ENCODE results near the gene FYB2.
"Not testable (repeated sequence)": the region's sequence is repeated elsewhere in the genome, so short reads cannot be mapped to it uniquely, and the experiment has no call there.

Gene FYB2

DNA sequence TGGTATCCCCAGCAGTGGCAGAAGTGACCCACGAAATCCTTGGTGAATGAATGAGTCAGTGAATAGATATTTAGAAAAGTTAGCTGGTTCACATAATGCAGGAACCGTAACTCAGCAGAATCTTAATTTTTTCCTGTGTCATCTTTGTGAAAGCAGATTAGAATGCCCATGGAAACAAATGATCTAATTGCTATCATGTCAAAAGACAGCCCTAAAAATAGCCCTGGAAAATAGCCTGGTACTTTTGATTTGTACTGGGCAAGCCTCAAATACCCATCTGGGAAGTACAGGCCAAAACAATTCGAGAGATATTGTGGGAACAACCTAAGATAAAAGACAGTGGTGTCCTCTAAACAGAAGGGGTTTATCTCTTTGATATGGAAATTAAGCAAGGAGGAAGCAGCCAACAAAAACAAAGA is 21.1 kb downstream of the FYB2 start:
- DNase-seq (ENCODE audit: low spot score in 2 of 2), result no peak
- Histone ChIP-seq H3K4me1 (no peaks in the 10 kb centered on the region), H3K9me3 (no peaks in the 10 kb centered on the region), H3K27me3 (ENCODE audit: low read depth) (peaks cover 3% of the 10 kb centered on the region; the same call in 1 of the 2 replicates), H3K4me3 (no peak overlapping the region), H3K36me3 (replicated peaks) (no peaks in the 10 kb centered on the region)
- in situ Hi-C loops (cut with MboI; ENCODE audit: low sequenced_read_pairs), result no loop called here

DNA sequence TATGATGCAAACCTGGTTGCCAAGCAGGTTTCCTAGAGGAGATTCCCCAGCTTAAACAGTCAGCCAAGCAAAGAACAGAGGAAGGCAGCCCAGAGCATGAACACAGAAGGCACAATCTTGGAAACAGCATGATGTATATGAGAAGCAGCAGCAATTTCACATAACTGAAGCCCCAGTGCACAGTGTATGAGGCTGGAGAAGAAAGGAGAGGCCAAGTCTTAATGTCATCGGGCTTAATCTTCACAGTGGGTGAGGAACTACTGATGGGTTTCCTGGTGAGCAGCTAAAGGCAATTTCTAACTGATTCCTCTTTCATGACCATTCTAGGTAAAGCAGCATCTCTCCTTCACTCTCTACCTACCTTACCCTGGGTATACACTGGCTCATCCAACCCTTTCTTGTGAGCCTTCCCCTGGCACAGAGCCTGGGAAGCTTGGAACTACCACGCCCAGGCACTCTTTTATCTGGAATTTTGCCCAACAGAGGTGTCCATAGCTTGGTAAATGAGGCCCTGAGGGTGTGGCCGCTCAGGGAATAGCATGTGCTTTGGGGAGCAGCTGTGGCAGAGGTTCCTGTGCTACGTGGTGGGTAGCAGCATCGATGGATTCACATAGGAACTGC is 22.0 kb downstream of the FYB2 start:
- Histone ChIP-seq H3K4me1 (no peaks in the 10 kb centered on the region), H3K27me3 (ENCODE audit: low read depth) (no peaks in the 10 kb centered on the region), H3K9me3 (no peaks in the 10 kb centered on the region), H3K36me3 (replicated peaks) (no peaks in the 10 kb centered on the region), H3K4me3 (no peak overlapping the region)
- DNase-seq (ENCODE audit: low spot score in 2 of 2), result no peak
- in situ Hi-C loops (cut with MboI; ENCODE audit: low sequenced_read_pairs), result no loop called here

DNA sequence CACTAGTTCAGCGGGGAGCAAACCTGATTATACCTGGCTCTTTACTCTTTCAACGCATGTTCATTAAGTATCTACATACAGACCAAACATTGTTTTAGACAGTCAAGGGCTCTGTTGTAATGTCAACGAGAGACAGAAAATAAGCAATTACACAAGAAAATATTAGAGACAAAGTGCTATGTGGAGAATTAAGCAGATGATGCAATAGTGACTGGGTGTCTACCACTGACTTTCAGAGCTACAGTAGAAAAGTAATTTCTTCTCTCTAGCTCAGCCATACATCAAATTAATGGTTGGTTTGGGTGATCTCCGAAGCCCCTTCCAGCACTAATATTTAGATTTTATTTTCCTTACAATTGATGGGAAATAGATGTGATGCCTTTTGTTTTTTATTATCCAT is 23.3 kb downstream of the FYB2 start:
- no peaks in the 10 kb centered on the region for H3K9me3 ChIP-seq
- no peaks in the 10 kb centered on the region for H3K36me3 ChIP-seq (replicated peaks)
- in situ Hi-C loops (cut with MboI; ENCODE audit: low sequenced_read_pairs), result no loop called here
- H3K4me1 ChIP-seq, result no peaks in the 10 kb centered on the region
- no peak overlapping the region for H3K4me3 ChIP-seq
- no peaks in the 10 kb centered on the region for H3K27me3 ChIP-seq (ENCODE audit: low read depth)
- no peak for DNase-seq (ENCODE audit: low spot score in 2 of 2)

DNA sequence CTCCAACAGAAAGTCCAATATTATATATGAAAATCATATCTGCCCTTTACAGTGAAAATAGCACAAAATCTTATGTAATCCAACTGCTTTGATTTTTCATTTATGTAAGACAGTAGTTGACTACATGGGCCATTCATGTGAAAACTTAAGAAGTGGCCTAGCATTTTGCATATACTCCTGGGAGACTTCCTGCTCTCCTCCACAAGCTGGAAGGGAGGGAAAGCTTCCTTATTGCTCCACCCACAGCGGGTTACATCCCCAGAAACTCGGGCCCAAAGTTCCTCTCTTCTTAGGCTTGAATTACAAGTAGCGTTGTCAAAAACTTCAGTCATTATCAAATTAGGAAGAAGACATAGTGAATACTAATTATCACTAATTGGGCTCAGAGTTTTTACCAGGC is 29.2 kb downstream of the FYB2 start:
- in situ Hi-C loops (cut with MboI; ENCODE audit: low sequenced_read_pairs), result no loop called here

DNA sequence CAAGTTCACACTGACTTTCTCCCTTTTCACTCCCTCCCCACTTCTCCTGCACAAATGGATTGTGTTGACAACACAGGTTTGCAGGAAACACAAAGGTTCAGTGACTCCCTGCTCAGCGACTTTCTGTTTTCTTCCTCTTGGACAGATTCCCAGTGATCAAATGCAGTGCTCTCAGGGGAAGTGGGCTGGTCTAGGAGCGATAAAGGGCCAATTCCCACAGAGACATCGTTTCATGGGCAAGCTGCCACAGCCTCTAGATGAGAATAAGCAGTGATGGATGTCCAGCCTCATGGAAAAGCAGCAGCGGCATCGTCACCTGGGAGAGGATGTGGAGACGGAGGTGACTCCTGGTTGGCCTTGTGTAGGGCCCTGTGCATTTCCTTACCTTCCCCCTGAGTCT is 30.6 kb downstream of the FYB2 start:
- Histone ChIP-seq H3K36me3 (replicated peaks) (no peaks in the 10 kb centered on the region), H3K27me3 (ENCODE audit: low read depth) (no peaks in the 10 kb centered on the region), H3K9me3 (no peaks in the 10 kb centered on the region), H3K4me1 (no peaks in the 10 kb centered on the region), H3K4me3 (no peak overlapping the region)
- DNase-seq (ENCODE audit: low spot score in 2 of 2), result no peak
- in situ Hi-C loops (cut with MboI; ENCODE audit: low sequenced_read_pairs), result no loop called here

More for the DNA sequence above, 29.2 kb downstream of the FYB2 start:
- Histone ChIP-seq H3K36me3 (replicated peaks) (no peaks in the 10 kb centered on the region), H3K4me3 (no peak overlapping the region), H3K4me1 (no peaks in the 10 kb centered on the region), H3K9me3 (no peaks in the 10 kb centered on the region), H3K27me3 (ENCODE audit: low read depth) (no peaks in the 10 kb centered on the region)
- no peak for DNase-seq (ENCODE audit: low spot score in 2 of 2)

DNA sequence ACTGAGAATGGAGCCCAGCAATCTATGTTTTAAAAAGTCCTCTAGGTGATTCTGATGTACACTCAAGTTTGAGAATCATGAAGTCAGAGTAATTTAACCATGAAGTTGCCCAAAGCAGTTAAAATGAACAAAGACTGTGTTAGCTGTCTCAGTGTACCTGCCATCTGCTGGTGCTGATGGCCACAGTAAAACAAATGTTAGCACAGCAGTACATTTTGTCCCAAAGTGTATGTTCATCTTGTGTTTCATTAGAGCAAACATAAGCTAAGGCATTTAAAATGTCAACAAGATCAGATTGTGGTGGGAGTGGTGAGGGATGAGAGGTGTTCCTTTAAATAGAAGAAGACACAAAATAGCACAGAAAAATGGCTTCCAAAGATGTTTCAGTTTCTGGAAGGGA is 31.1 kb downstream of the FYB2 start:
- Histone ChIP-seq H3K4me1 (no peaks in the 10 kb centered on the region), H3K9me3 (no peaks in the 10 kb centered on the region), H3K36me3 (replicated peaks) (no peaks in the 10 kb centered on the region), H3K4me3 (no peak overlapping the region), H3K27me3 (ENCODE audit: low read depth) (no peaks in the 10 kb centered on the region)
- in situ Hi-C loops (cut with MboI; ENCODE audit: low sequenced_read_pairs), result no loop called here
- DNase-seq (ENCODE audit: low spot score in 2 of 2), result no peak

DNA sequence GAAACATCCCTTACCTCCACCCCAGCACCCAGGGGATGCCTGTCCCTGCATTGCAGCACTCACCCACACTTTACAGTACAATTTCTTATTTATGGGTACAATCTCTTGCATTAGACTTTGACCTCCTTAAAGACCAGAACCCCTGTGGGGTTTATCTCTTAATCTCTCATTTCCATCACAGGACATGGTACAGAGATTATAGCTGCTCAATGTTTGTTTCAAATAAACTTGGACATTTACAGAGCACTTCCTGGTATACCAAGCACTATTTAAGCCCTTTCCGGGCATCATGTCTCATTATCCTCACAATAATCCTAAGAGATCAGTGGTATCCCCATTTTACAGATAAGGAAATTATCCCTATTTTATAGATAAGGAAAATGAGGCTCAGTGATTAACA is 31.9 kb downstream of the FYB2 start:
- Histone ChIP-seq H3K9me3 (no peaks in the 10 kb centered on the region), H3K4me3 (no peak overlapping the region), H3K36me3 (replicated peaks) (no peaks in the 10 kb centered on the region), H3K4me1 (no peaks in the 10 kb centered on the region), H3K27me3 (ENCODE audit: low read depth) (no peaks in the 10 kb centered on the region)
- DNase-seq (ENCODE audit: low spot score in 2 of 2), result no peak
- in situ Hi-C loops (cut with MboI; ENCODE audit: low sequenced_read_pairs), result no loop called here

DNA sequence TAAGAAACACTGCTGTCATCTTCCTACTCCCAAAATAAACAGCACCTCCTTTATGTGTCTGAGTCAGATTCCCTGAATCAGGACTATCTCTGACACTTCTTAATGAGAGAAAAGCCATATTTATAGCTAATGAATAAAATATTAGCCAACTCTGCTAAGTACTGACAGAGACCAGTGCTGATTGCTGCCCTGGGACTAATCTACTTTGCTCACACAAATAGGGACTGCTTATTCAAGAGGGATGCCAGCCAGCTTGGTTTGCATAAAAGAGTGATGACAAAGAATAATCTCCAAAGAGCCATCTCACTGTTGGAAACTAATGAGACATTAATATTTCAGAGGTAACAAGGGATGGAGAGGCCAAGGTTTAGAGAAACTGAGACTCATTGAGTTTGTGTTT is 36.4 kb downstream of the FYB2 start:
- no peaks in the 10 kb centered on the region for H3K4me1 ChIP-seq
- H3K36me3 ChIP-seq (replicated peaks), result no peaks in the 10 kb centered on the region
- no peak overlapping the region for H3K4me3 ChIP-seq
- in situ Hi-C loops (cut with MboI; ENCODE audit: low sequenced_read_pairs), result no loop called here
- H3K27me3 ChIP-seq (ENCODE audit: low read depth), result 0 out of 2 replicates have a peak, but pooled peaks cover 2% of the 10 kb centered on the region
- H3K9me3 ChIP-seq, result no peaks in the 10 kb centered on the region
- no peak for DNase-seq (ENCODE audit: low spot score in 2 of 2)

DNA sequence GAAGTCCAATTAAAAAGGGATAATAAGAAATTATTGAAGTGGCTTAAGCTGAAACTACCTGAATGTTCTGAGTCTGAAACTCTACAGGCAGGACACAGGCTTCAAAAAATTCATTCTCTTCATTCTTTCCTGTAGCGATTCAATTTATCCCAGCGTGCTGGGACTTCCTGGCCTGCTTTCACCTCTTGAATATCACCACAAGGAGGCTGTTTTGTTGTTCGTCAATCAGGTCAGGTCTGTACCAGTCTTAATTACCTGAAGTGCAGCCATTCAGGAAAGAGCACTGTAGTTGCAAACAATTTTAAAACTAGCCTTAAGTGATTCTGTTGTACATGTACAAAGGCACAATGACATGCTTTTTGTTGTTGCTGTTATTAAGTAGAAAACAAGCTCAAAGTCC is 38.4 kb downstream of the FYB2 start:
- in situ Hi-C loops (cut with MboI; ENCODE audit: low sequenced_read_pairs), result no loop called here
- no peaks in the 10 kb centered on the region for H3K36me3 ChIP-seq (replicated peaks)
- DNase-seq (ENCODE audit: low spot score in 2 of 2), result no peak
- H3K4me1 ChIP-seq, result no peaks in the 10 kb centered on the region
- H3K4me3 ChIP-seq, result no peak overlapping the region
- H3K9me3 ChIP-seq, result no peaks in the 10 kb centered on the region
- 0 out of 2 replicates have a peak, but pooled peaks cover 2% of the 10 kb centered on the region for H3K27me3 ChIP-seq (ENCODE audit: low read depth)

DNA sequence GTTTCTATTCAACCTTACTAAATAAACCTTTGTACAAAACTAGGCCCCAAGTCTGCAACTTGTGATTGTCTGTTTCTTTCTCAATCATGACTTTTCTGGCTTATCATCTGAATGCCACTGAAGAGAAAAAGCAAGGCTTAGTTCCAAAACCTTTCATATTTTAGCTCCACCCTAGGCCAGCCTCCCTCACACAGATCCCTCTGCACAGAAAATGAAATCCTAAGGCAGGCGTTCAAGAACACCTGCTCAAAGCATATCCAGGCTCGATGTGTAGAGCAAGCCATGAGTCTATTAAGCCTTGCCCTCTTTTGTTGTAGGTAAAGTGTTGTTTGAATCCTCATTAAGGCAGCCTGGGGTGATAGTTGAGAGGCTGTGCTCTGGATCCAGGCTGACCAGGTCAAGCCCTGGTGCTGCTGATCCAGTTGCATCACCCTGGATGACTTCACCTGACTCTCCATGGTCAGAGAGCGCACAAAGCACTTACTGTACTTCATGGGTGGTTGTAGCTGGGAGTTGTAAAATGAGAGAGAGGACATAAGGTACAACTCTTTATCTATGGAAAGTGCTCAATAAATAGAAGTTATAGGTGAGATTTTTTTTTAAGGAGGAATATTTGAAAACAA is 39.0 kb downstream of the FYB2 start:
- Histone ChIP-seq H3K9me3 (no peaks in the 10 kb centered on the region), H3K27me3 (ENCODE audit: low read depth) (0 out of 2 replicates have a peak, but pooled peaks cover 2% of the 10 kb centered on the region), H3K4me1 (no peaks in the 10 kb centered on the region), H3K36me3 (replicated peaks) (no peaks in the 10 kb centered on the region), H3K4me3 (no peak overlapping the region)
- in situ Hi-C loops (cut with MboI; ENCODE audit: low sequenced_read_pairs), result no loop called here
- no peak for DNase-seq (ENCODE audit: low spot score in 2 of 2)

DNA sequence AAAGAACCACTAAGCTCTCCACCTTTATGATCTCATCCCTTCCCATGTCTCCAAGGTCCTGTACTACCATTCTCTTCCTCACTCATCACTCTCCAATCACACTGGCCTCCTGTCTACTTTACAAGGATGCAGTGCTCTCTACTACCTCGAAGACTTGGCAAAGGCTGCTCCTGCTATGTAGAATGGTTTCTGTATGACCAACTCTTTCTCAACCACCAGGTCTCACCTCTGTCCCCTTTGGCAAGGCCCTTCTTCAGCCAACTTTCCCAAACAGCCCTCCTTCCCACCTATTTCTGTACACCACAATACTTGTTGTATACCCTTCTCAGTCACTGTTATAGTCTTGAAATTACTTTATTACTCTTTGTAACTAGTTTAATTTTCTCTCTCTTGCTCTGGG is 41.2 kb downstream of the FYB2 start:
- no peaks in the 10 kb centered on the region for H3K9me3 ChIP-seq
- no peaks in the 10 kb centered on the region for H3K4me1 ChIP-seq
- H3K27me3 ChIP-seq (ENCODE audit: low read depth), result 0 out of 2 replicates have a peak, but pooled peaks cover 2% of the 10 kb centered on the region
- no peaks in the 10 kb centered on the region for H3K36me3 ChIP-seq (replicated peaks)
- in situ Hi-C loops (cut with MboI; ENCODE audit: low sequenced_read_pairs), result no loop called here
- no peak overlapping the region for H3K4me3 ChIP-seq
- no peak for DNase-seq (ENCODE audit: low spot score in 2 of 2)

DNA sequence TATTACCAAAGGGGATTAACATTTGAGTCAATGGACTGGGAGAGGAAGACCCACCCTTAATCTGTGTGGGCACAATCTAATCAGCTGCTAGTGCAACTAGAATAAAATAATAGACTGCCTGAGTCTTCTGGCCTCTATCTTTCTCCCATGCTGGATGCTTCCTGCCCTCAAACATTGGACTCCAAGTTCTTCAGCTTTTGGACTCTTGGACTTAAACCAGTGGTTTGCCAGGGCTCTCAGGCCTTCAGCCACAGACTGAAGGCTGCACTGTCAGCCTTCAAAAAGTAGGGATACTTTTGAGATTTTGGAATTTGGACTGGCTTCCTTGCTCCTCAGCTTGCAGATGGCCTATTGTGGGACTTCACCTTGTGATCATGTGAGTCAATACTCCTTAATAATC is 44.5 kb downstream of the FYB2 start:
- in situ Hi-C loops (cut with MboI; ENCODE audit: low sequenced_read_pairs); H3K4me1 ChIP-seq; H3K27me3 ChIP-seq (ENCODE audit: low read depth); DNase-seq (ENCODE audit: low spot score in 2 of 2); H3K9me3 ChIP-seq; H3K36me3 ChIP-seq (replicated peaks); H3K4me3 ChIP-seq: not testable (repeated sequence)

DNA sequence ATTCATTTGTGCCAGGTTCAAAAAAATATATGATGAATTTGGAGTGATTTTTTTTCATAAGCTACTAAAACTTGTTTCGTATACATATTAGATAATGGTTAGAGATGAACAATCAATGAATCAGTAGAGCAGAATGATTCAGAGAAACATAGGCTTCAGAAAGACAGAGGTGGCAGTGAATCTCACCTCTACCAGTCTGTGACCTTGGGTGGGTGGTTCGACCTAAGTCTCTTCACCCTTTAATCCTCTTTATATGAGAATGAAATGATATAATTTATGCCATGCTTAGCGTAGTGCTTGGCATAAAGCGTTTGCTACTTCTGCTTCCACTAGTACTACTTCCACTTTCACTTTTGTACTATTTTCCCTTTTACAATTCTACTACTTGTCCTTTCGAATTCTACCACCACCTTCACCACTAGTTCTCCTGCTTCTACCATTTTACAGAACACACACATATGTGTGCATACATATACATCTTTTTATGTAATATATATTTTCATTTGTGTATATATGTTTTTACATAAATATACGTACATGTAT is 45.1 kb downstream of the FYB2 start:
- Histone ChIP-seq H3K27me3 (ENCODE audit: low read depth) (peaks cover 7% of the 10 kb centered on the region), H3K9me3 (no peaks in the 10 kb centered on the region), H3K4me1 (no peaks in the 10 kb centered on the region), H3K4me3 (no peak overlapping the region), H3K36me3 (replicated peaks) (no peaks in the 10 kb centered on the region)
- DNase-seq (ENCODE audit: low spot score in 2 of 2), result no peak
- in situ Hi-C loops (cut with MboI; ENCODE audit: low sequenced_read_pairs), result no loop called here

DNA sequence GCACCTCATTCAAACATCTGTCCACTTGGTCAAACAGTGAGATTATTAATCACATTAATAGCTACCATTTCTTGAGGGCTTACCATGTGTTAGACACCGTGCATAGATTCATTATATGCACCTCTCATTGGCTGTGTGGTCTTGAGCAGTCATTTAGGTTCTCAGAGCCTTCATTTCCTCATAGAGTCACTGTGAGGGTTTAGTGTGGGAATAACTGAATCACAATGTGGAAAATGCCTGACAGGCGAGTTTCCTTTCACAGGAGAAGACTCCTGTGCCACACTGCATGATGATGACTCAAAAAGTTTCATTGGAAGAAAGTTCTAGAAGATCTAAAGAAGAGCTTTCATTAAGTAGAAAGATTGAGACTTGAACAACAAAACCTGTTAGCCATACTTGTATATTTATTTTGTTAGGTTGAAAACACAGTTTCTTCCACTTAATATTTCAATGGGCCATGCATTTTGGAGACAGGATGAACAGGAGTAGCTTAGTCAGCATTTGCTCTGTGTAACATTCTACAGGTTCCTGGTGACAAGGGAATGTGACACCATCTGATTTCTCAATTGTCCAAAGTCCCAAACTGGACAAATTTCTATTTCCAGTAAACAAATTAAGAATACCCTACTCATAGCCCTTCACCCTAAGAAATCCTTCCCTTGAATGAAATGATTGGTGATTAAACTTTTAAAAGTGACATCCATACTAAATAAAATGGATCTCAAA is 45.7 kb downstream of the FYB2 start:
- H3K9me3 ChIP-seq, result no peaks in the 10 kb centered on the region
- no peaks in the 10 kb centered on the region for H3K36me3 ChIP-seq (replicated peaks)
- in situ Hi-C loops (cut with MboI; ENCODE audit: low sequenced_read_pairs), result no loop called here
- H3K4me3 ChIP-seq, result no peak overlapping the region
- H3K27me3 ChIP-seq (ENCODE audit: low read depth), result peaks cover 7% of the 10 kb centered on the region
- no peaks in the 10 kb centered on the region for H3K4me1 ChIP-seq
- no peak for DNase-seq (ENCODE audit: low spot score in 2 of 2)

All from HAP-1 (cell line).